ENCODE results near the gene NLRC5.

The NLRC5 gene

DNA sequence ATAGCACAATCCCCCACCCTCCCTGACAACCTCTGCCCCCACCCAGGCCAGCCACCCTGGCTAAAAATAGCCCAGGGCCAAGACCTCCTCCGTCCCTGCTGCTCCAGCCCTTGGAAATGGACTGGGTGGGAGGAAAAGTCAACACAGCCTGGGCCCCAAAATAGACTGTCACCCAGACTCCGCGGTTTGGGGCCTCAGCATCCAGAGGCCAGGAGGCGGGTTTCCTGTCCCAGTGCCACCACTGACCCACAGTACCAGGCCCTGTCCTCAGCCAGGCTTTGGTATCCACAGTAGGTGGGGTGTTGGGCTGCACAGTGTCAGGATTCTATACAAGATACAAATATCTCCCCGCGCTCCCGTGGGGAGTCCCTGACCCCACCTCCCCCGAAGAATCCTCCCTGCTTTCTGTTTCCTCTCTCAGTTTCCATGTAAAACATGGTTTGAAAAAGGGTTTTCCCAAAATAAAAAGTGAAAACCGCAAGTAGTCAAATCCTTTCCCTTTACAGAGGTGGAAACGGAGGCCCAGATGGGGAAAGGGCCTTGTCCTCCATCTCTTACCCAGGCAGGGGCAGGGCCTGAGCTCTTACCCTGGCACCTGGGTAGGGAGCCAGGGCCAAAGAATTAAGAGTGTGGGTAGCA is 123.2 kb downstream of the NLRC5 start:
- no peak for TF ChIP-seq SIN3A (IDR thresholded peaks at IDR 0.05; ENCODE audit: borderline replicate concordance, insufficient read depth, low read length)
- no peak for TF ChIP-seq FOXP2 (optimal IDR thresholded peaks at IDR 0.05; ENCODE audit: borderline replicate concordance, extremely low read depth, extremely low read length, insufficient read depth)
- TF ChIP-seq TAF1 (IDR thresholded peaks at IDR 0.05; ENCODE audit: borderline replicate concordance, insufficient read depth, low read length), result no peak
- no peak for TF ChIP-seq POLR2AphosphoS5 (IDR thresholded peaks at IDR 0.05; ENCODE audit: low read depth, low read length)
- TF ChIP-seq, protein P1, sequence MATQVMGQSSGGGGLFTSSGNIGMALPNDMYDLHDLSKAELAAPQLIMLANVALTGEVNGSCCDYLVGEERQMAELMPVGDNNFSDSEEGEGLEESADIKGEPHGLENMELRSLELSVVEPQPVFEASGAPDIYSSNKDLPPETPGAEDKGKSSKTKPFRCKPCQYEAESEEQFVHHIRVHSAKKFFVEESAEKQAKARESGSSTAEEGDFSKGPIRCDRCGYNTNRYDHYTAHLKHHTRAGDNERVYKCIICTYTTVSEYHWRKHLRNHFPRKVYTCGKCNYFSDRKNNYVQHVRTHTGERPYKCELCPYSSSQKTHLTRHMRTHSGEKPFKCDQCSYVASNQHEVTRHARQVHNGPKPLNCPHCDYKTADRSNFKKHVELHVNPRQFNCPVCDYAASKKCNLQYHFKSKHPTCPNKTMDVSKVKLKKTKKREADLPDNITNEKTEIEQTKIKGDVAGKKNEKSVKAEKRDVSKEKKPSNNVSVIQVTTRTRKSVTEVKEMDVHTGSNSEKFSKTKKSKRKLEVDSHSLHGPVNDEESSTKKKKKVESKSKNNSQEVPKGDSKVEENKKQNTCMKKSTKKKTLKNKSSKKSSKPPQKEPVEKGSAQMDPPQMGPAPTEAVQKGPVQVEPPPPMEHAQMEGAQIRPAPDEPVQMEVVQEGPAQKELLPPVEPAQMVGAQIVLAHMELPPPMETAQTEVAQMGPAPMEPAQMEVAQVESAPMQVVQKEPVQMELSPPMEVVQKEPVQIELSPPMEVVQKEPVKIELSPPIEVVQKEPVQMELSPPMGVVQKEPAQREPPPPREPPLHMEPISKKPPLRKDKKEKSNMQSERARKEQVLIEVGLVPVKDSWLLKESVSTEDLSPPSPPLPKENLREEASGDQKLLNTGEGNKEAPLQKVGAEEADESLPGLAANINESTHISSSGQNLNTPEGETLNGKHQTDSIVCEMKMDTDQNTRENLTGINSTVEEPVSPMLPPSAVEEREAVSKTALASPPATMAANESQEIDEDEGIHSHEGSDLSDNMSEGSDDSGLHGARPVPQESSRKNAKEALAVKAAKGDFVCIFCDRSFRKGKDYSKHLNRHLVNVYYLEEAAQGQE (IDR thresholded peaks at IDR 0.05; ENCODE audit: insufficient read depth in 1 of 2, low read depth in 2 of 2, low read length in 2 of 2), result no peak

DNA sequence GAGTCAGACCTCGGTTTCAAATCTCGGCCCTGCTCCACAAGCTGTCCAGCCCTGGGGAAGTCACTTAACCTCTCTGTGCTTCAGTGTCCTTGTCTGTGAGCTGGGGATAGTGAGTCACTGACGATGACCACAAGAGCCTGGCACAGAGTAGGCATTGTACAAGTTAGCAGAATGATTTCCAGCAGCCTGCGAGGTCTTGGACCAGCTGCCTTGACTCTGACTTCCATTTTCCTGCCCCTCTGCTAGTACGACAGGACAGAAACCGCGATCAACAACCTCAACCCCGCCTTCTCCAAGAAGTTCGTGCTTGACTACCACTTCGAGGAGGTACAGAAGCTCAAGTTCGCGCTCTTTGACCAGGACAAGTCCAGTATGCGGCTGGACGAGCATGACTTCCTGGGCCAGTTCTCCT is 123.7 kb downstream of the NLRC5 start:
- TF ChIP-seq FOXP2 (optimal IDR thresholded peaks at IDR 0.05; ENCODE audit: borderline replicate concordance, extremely low read depth, extremely low read length, insufficient read depth) (no peak), SIN3A (IDR thresholded peaks at IDR 0.05; ENCODE audit: borderline replicate concordance, insufficient read depth, low read length) (no peak), TAF1 (IDR thresholded peaks at IDR 0.05; ENCODE audit: borderline replicate concordance, insufficient read depth, low read length) (no peak), POLR2AphosphoS5 (IDR thresholded peaks at IDR 0.05; ENCODE audit: low read depth, low read length) (no peak)
- TF ChIP-seq, protein P1 (IDR thresholded peaks at IDR 0.05; ENCODE audit: insufficient read depth in 1 of 2, low read depth in 2 of 2, low read length in 2 of 2), result no peak

DNA sequence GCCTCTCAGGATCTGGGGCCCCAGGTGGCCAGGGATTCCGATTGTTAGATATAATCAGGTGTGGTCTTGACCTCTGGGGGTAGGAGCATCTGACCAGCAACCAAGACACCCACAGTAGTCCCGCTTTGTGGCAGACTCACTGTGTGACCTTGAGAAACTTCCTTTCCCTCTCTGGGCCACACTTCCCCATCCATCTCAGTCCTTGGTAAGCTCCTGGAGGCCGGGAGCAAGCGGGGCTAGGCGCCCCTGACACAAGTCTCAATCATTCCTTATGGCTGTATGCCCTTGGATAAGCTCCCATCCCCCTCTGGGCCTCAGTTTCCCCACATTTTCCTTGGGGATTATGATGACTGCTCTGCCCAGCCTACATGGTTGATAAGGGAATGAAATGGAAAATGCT is 124.3 kb downstream of the NLRC5 start:
- TF ChIP-seq FOXP2 (optimal IDR thresholded peaks at IDR 0.05; ENCODE audit: borderline replicate concordance, extremely low read depth, extremely low read length, insufficient read depth) (no peak), TAF1 (IDR thresholded peaks at IDR 0.05; ENCODE audit: borderline replicate concordance, insufficient read depth, low read length) (no peak), POLR2AphosphoS5 (IDR thresholded peaks at IDR 0.05; ENCODE audit: low read depth, low read length) (no peak), SIN3A (IDR thresholded peaks at IDR 0.05; ENCODE audit: borderline replicate concordance, insufficient read depth, low read length) (no peak)
- TF ChIP-seq, protein P1 (IDR thresholded peaks at IDR 0.05; ENCODE audit: insufficient read depth in 1 of 2, low read depth in 2 of 2, low read length in 2 of 2), result no peak

DNA sequence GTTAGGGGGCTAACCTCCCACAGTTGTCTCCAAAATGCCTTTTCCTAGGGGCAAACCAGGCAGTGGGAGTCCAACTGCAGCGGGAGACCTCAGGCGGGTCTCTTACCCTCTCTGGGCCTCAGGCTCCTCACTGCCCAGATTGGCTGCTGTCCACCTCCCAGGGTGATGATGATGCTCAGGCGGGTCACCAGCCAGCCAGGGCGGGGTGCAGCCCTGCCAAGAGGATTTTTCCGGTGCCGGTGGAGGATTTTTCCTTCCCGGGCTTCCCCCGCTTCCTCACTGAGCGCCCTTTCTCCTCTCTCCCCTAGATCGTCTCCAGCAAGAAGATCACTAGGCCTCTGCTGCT is 125.8 kb downstream of the NLRC5 start:
- no peak for TF ChIP-seq POLR2AphosphoS5 (IDR thresholded peaks at IDR 0.05; ENCODE audit: low read depth, low read length)
- TF ChIP-seq, protein P1 (IDR thresholded peaks at IDR 0.05; ENCODE audit: insufficient read depth in 1 of 2, low read depth in 2 of 2, low read length in 2 of 2), result no peak
- no peak for TF ChIP-seq FOXP2 (optimal IDR thresholded peaks at IDR 0.05; ENCODE audit: borderline replicate concordance, extremely low read depth, extremely low read length, insufficient read depth)
- no peak for TF ChIP-seq SIN3A (IDR thresholded peaks at IDR 0.05; ENCODE audit: borderline replicate concordance, insufficient read depth, low read length)
- no peak for TF ChIP-seq TAF1 (IDR thresholded peaks at IDR 0.05; ENCODE audit: borderline replicate concordance, insufficient read depth, low read length)
